ENCODE results near the gene PDGFB. TPM values are rescaled to one million over a fixed set of nuclear protein-coding genes. Genes with fewer than 3 reads are reported as not detected.

The PDGFB gene
- total RNA-seq, 3 donors from 2014 or later (not counting 1 experiment from before 2014, with no cell fraction given) = 0.28 to 1.2 (median 0.31) TPM

GRCh38 chr22:39289975-39290720 lies 45.4 kb upstream of the PDGFB start:
- 89% methylated on average over 15 of the region's 16 CpGs for WGBS (ENCODE audit: insufficient coverage)
- H3K4me3 Mint-ChIP-seq = no peak overlapping the region
- no peaks in the 10 kb centered on the region for H3K27me3 ChIP-seq (ENCODE audit: control insufficient read depth, insufficient read depth, low read length)
- H3K36me3 Mint-ChIP-seq = no peaks in the 10 kb centered on the region
- no peak for DNase-seq
- H3K27ac ChIP-seq (ENCODE audit: low read length) = no peak overlapping the region
- intact Hi-C loops (cut with micrococcal nuclease) = no loop called here
- H3K27me3 Mint-ChIP-seq (ENCODE audit: low read depth in 2 of 2) = peaks cover 0 to 6% of the 10 kb centered on the region in 2 donors
- peaks cover 28% of the 10 kb centered on the region for H3K4me1 ChIP-seq (ENCODE audit: control insufficient read depth, insufficient read depth, low read length)
- ATAC-seq = no peak
- no peaks in the 10 kb centered on the region for H3K36me3 ChIP-seq (ENCODE audit: control insufficient read depth, insufficient read depth, low read length)
- TF ChIP-seq, protein P1, sequence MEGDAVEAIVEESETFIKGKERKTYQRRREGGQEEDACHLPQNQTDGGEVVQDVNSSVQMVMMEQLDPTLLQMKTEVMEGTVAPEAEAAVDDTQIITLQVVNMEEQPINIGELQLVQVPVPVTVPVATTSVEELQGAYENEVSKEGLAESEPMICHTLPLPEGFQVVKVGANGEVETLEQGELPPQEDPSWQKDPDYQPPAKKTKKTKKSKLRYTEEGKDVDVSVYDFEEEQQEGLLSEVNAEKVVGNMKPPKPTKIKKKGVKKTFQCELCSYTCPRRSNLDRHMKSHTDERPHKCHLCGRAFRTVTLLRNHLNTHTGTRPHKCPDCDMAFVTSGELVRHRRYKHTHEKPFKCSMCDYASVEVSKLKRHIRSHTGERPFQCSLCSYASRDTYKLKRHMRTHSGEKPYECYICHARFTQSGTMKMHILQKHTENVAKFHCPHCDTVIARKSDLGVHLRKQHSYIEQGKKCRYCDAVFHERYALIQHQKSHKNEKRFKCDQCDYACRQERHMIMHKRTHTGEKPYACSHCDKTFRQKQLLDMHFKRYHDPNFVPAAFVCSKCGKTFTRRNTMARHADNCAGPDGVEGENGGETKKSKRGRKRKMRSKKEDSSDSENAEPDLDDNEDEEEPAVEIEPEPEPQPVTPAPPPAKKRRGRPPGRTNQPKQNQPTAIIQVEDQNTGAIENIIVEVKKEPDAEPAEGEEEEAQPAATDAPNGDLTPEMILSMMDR (IDR thresholded peaks at IDR 0.05) = no peak
- peaks cover 2% of the 10 kb centered on the region for H3K9me3 ChIP-seq (ENCODE audit: control insufficient read depth, insufficient read depth, low read length)
- peaks cover 11 to 17% of the 10 kb centered on the region in 2 donors for H3K4me1 Mint-ChIP-seq
- no peak overlapping the region for H3K27ac Mint-ChIP-seq
- no peaks in the 10 kb centered on the region for H3K9me3 Mint-ChIP-seq
- no peak overlapping the region for H3K4me3 ChIP-seq (ENCODE audit: low read length)

GRCh38 chr22:39289533-39289932 lies 44.8 kb upstream of the PDGFB start:
- intact Hi-C loops (cut with micrococcal nuclease) = no loop called here
- Histone ChIP-seq H3K27me3 (ENCODE audit: control insufficient read depth, insufficient read depth, low read length) (no peaks in the 10 kb centered on the region), H3K36me3 (ENCODE audit: control insufficient read depth, insufficient read depth, low read length) (no peaks in the 10 kb centered on the region), H3K9me3 (ENCODE audit: control insufficient read depth, insufficient read depth, low read length) (peaks cover 8% of the 10 kb centered on the region), H3K4me1 (ENCODE audit: control insufficient read depth, insufficient read depth, low read length) (peaks cover 28% of the 10 kb centered on the region), H3K4me3 (ENCODE audit: low read length) (no peak overlapping the region), H3K27ac (ENCODE audit: low read length) (no peak overlapping the region)
- WGBS (ENCODE audit: insufficient coverage) = 85% methylated on average over 14 of the region's 14 CpGs
- Mint-ChIP-seq H3K36me3 (no peaks in the 10 kb centered on the region), H3K27ac (no peak overlapping the region), H3K9me3 (no peaks in the 10 kb centered on the region), H3K4me1 (peaks cover 11 to 17% of the 10 kb centered on the region in 2 donors), H3K4me3 (no peak overlapping the region), H3K27me3 (ENCODE audit: low read depth in 2 of 2) (peaks cover 0 to 6% of the 10 kb centered on the region in 2 donors)
- TF ChIP-seq, protein P1 (IDR thresholded peaks at IDR 0.05) = no peak
- ATAC-seq (no peak), DNase-seq (no peak)

DNA sequence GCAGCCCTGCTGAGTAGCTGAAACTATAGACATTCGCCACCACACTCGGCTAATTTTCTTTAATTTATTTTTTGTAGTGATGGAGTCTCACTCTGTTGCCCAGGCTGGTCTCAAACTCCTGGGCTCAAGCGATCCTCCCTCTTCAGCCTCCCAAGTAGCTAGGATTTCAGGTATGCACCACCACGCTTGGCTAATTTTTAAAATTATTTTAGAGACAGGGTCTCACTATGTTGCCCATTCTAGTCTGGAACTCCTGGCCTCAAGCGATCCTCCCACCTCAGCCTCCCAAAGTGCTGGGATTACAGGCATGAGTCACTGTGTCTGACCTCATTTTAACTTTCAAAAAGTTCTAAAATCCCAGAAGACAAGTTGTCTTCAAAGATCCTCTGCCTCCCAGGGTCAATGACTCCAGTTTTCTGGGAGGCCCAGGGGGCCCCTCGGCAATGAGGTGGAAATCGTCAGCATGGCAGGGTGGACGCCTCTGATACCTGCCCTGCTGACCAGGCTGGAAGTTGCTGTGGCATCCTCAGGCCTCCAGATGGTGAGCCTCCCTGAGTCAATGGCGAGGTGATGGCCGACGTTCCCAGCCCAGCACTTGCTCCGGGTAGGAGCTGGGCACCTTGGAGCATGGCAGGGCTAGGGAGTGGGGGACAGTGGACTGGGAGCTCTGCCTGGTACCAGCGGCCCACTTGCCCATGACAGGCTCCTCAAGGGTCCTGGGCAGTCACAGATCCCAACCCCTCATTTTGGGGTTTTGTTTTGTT lies 43.5 kb upstream of the PDGFB start:
- Histone ChIP-seq H3K27me3 (ENCODE audit: control insufficient read depth, insufficient read depth, low read length) (no peaks in the 10 kb centered on the region), H3K4me3 (ENCODE audit: low read length) (no peak overlapping the region), H3K9me3 (ENCODE audit: control insufficient read depth, insufficient read depth, low read length) (peaks cover 9% of the 10 kb centered on the region), H3K4me1 (ENCODE audit: control insufficient read depth, insufficient read depth, low read length) (peaks cover 30% of the 10 kb centered on the region), H3K27ac (ENCODE audit: low read length) (no peak overlapping the region), H3K36me3 (ENCODE audit: control insufficient read depth, insufficient read depth, low read length) (no peaks in the 10 kb centered on the region)
- Mint-ChIP-seq H3K9me3 (no peaks in the 10 kb centered on the region), H3K4me1 (peaks cover 11 to 17% of the 10 kb centered on the region in 2 donors), H3K27me3 (ENCODE audit: low read depth in 2 of 2) (peaks cover 0 to under 1% of the 10 kb centered on the region in 2 donors), H3K27ac (no peak overlapping the region), H3K36me3 (no peaks in the 10 kb centered on the region), H3K4me3 (no peak overlapping the region)
- TF ChIP-seq, protein P1 (IDR thresholded peaks at IDR 0.05) = no peak
- no peak for DNase-seq
- intact Hi-C loops (cut with micrococcal nuclease) = no loop called here
- WGBS (ENCODE audit: insufficient coverage) = 90% methylated on average over 12 of the region's 13 CpGs
- ATAC-seq = no peak
